Measurements from ENCODE around the gene KRT3.
"Not testable (repeated sequence)": the region's sequence is repeated elsewhere in the genome, so short reads cannot be mapped to it uniquely, and the experiment has no call there.

Gene KRT3

DNA sequence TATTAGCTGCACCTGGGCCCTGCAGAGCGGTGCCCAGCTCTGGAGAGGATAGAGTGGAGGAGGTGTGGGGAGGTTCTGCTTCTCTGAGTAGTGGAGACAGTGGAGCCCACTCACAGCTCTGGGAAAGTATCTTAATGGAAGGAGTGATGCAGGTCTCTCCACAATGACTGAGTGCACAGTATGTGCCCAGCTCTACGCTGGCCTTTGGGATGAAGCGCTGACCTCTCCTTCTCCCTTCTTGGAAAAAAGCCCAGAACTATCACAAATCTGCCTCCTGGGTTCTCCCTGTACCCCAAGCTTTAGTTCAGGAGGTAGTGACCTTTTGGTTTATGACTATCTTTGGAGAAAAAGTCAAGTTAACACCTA lies 495 bp upstream of the KRT3 start:
- no peaks in the 10 kb centered on the region for H3K27me3 ChIP-seq (replicated peaks)
- TF ChIP-seq, protein P1, sequence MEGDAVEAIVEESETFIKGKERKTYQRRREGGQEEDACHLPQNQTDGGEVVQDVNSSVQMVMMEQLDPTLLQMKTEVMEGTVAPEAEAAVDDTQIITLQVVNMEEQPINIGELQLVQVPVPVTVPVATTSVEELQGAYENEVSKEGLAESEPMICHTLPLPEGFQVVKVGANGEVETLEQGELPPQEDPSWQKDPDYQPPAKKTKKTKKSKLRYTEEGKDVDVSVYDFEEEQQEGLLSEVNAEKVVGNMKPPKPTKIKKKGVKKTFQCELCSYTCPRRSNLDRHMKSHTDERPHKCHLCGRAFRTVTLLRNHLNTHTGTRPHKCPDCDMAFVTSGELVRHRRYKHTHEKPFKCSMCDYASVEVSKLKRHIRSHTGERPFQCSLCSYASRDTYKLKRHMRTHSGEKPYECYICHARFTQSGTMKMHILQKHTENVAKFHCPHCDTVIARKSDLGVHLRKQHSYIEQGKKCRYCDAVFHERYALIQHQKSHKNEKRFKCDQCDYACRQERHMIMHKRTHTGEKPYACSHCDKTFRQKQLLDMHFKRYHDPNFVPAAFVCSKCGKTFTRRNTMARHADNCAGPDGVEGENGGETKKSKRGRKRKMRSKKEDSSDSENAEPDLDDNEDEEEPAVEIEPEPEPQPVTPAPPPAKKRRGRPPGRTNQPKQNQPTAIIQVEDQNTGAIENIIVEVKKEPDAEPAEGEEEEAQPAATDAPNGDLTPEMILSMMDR (IDR thresholded peaks at IDR 0.05; ENCODE audit: low read depth, low read length, missing control alignments) = no peak
- no peak overlapping the region for H3K4me3 ChIP-seq (ENCODE audit: low read depth, low read length)
- H3K36me3 ChIP-seq (replicated peaks) = no peaks in the 10 kb centered on the region
- no peak for DNase-seq
- in situ Hi-C loops (cut with HindIII; ENCODE audit: low pct_ligation_motif_present, low sequenced_read_pairs) = no loop called here
- no peak overlapping the region for H3K27ac ChIP-seq

DNA sequence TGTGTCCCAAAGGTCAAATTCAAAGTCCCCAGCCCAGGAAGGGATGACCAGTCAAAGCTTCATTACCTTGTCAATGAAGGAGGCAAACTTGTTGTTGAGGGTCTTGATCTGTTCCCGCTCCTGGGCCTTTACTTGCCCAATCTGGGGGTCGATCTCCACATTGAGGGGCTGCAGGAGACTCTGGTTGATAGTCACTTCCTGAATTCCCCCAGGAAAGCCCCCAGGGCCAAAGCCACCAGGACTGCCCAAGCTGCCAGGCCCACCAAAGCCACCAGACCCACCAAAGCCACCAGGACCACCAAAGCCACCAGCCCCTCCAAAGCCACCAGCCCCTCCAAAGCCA lies 614 bp downstream of the KRT3 start:
- in situ Hi-C loops (cut with HindIII; ENCODE audit: low pct_ligation_motif_present, low sequenced_read_pairs); H3K36me3 ChIP-seq (replicated peaks); H3K4me3 ChIP-seq (ENCODE audit: low read depth, low read length); H3K27me3 ChIP-seq (replicated peaks); H3K27ac ChIP-seq; DNase-seq: not testable (repeated sequence)

DNA sequence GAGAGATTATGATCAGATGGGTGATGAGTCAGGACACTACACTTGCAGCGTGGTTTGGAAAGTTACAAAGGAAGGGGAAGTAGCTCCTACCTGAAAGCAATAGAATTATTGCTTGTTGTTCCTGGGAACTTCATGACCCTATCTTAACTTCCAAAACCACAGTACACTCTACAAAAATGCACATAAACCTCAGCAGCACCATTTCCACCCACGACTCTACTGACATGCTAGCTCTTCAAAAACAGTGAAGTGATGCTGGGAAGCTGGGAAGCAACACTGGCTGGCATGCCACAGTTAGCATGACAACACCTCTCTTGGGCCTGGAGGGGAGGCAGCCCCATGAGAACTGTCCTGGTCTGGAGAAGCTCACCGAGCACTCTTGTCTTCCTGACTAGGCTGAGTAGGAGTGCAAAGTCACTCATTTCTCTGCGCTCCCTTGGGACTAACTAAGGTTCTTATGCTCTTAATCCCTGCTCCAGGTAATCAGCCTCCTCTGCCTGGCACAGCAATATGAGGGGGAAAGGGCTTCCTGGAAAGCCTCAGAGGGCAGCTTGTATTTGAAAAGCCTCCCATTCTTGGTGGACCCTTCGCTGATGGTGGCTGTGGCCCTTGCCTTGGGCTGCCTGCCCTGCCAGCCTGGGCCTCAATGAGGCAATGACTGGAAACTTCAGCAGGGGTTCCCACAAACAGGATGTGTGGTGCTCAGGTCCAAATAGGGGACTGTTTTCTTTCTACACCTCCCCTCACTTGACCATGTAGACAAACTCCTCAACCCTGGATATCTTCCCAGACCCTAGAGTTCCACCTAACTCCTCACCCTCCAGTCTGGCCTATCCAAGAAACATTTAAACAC lies 1.2 kb downstream of the KRT3 start:
- in situ Hi-C loops (cut with HindIII; ENCODE audit: low pct_ligation_motif_present, low sequenced_read_pairs) = no loop called here
- Histone ChIP-seq H3K27me3 (replicated peaks) (peaks cover 11% of the 10 kb centered on the region), H3K36me3 (replicated peaks) (no peaks in the 10 kb centered on the region), H3K4me3 (ENCODE audit: low read depth, low read length) (no peak overlapping the region), H3K27ac (no peak overlapping the region)
- DNase-seq = no peak
- TF ChIP-seq, protein P1 (IDR thresholded peaks at IDR 0.05; ENCODE audit: low read depth, low read length, missing control alignments) = no peak

DNA sequence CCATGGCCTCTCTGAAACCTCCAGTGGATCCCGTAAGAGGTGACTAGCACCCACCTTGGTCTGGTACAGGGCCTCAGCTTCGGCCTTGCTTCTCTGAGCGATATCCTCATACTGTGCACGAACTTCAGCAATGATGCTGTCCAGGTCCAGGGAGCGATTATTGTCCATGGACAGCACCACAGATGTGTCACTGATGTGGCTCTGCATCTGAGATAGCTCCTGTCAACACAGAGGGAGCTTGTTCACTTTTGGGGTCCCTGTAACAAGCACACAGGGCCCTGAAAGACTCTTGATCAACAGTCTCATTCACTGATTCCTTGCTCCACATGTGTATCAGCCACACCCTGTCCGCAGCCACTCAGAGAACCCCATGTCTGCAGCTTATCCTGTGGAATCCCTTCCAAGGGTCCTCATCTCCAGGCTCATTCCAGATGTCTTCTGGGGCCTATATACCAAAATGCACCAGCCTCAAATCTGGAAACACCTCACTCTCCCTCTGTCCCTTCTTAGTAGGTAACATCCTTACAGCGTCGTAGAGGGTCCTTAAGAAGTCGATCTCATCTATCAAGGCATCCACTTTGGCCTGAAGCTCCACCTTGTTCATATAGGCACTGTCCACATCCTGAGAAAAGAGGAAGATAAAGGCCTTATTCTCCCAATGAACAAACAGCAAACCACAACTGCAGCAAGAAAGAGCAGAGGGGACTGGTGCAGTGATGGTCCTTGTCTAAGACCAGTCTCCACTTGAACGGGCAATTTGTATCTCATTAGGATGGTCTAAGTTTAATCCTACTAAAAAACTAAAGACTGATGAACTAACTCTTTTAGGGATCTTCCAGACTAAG lies 3.5 kb downstream of the KRT3 start:
- TF ChIP-seq, protein P1 (IDR thresholded peaks at IDR 0.05; ENCODE audit: low read depth, low read length, missing control alignments) = no peak
- H3K27me3 ChIP-seq (replicated peaks) = peaks cover 14% of the 10 kb centered on the region
- H3K36me3 ChIP-seq (replicated peaks) = no peaks in the 10 kb centered on the region

DNA sequence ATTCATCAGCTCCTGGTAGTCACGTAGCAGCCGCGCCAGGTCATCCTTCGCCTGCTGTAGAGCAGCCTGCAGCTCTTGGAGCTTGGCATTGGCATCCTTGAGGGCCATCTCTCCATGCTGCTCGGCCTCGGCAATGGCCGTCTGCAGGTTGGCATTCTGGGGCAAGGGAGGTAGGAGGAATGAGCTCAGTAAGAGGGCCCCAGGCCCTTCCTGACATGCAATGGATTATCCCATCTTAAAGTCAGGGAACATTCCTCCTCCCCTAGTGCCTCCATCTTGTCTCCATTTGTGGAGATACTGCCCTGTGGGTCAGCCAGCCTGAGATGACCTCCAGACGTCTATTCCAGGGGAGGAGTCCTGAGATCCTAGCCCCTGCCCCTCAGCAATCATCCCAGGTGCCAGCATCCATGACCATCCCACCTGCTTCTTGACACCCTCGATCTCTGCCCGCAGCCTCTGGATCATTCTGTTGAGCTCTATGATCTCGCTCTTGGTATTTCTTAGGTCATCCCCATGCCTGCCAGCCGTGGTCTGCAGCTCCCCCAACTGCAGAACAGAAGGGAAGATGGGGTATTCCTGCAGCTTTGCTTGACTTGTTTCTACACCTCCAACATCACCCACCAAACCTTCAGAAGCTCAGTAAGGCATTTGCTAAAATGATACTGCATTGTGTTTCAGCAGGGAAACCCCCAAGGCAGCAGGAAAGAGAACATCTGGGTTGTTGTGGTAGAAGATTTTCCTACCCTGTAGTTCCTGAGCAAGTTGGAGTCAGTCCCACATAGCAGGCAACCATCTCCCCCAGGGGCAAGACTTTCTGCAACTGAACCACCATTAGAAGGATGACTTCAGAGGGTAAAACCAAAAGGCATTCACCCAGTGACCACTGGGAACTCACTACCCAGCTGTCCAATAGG lies 4.4 kb downstream of the KRT3 start:
- Histone ChIP-seq H3K27me3 (replicated peaks) (peaks cover 14% of the 10 kb centered on the region), H3K36me3 (replicated peaks) (no peaks in the 10 kb centered on the region), H3K27ac (no peak overlapping the region), H3K4me3 (ENCODE audit: low read depth, low read length) (no peak overlapping the region)
- DNase-seq = no peak
- TF ChIP-seq, protein P1 (IDR thresholded peaks at IDR 0.05; ENCODE audit: low read depth, low read length, missing control alignments) = no peak
- in situ Hi-C loops (cut with HindIII; ENCODE audit: low pct_ligation_motif_present, low sequenced_read_pairs) = no loop called here

More for the DNA sequence above, 3.5 kb downstream of the KRT3 start:
- in situ Hi-C loops (cut with HindIII; ENCODE audit: low pct_ligation_motif_present, low sequenced_read_pairs) = no loop called here
- no peak overlapping the region for H3K27ac ChIP-seq
- H3K4me3 ChIP-seq (ENCODE audit: low read depth, low read length) = no peak overlapping the region
- no peak for DNase-seq

All from brain microvascular endothelial cell (primary cell).